K562 (cell line): ENCODE measurements around the gene WDR70. TPM values are rescaled to one million over a fixed set of nuclear protein-coding genes. Genes with fewer than 3 reads are reported as not detected.
A peak's percentile ranks its signal among the peaks of the same experiment; 100 is the strongest.

Experiments used
- CREM ChIP-seq: IDR thresholded peaks from 2 replicates; pipeline ENCODE4 v1.6.1; 2014; ENCODE audit warnings: antibody characterized with exemption, low read depth
- FOS ChIP-seq: IDR thresholded peaks from 3 replicates; pipeline ENCODE4 v1.6.1; 2011; ENCODE audit not compliant: insufficient read length; ENCODE audit errors: extremely low read depth
- HCFC1 ChIP-seq: IDR thresholded peaks from 2 replicates; pipeline ENCODE4 v1.6.1; 2012; ENCODE audit warnings: low read depth, low read length, improper control_type of control experiment
- MNT ChIP-seq, 2 experiments: fragments of 450-650 bp; conservative IDR thresholded peaks; 2 replicates each; pipeline ENCODE4 v1.6.1; 2017; ENCODE audit warnings: mild to moderate bottlenecking in 2 of 2, moderate library complexity in 2 of 2
- NFIC ChIP-seq: fragments of 450-650 bp; IDR thresholded peaks from 2 replicates; pipeline ENCODE4 v1.6.1; 2017; ENCODE audit warnings: mild to moderate bottlenecking, inconsistent platforms
- PTTG1 ChIP-seq: fragments of 450-650 bp; IDR thresholded peaks from 2 replicates; pipeline ENCODE4 v1.6.1; 2016; ENCODE audit warnings: low read depth, mild to moderate bottlenecking, missing genetic modification characterization, missing compliant biosample characterization
- TAF7 ChIP-seq: fragments of 450-650 bp; IDR thresholded peaks from 2 replicates; pipeline ENCODE4 v1.6.1; 2016; ENCODE audit warnings: missing genetic modification characterization, missing compliant biosample characterization
- ZNF12 ChIP-seq: sonication (generic); formaldehyde crosslinking; IDR thresholded peaks from 2 replicates; pipeline ENCODE4 v1.4.0; 2020; ENCODE audit warnings: mild to moderate bottlenecking, missing genetic modification reagents
- ZNF347 ChIP-seq: fragments of 450-650 bp; formaldehyde crosslinking; IDR thresholded peaks from 2 replicates; pipeline ENCODE4 v1.4.0; 2020; ENCODE audit warnings: low read depth, mild to moderate bottlenecking, moderate library complexity
- polyA plus RNA-seq, 8 experiments: library from polyadenylated mRNA; depleted of rRNA in 4 of 8; stranded (reverse) in 5 of 8; unstranded in 3 of 8; fragments of >200 nt; fragmentation: Nextera tagmentation in 2 of 8; fragmentation: Illumina TruSeq in 1 of 8; extraction: Ambion mirVana in 2 of 8; extraction: Trizol in 1 of 8; gene quantifications; 2 replicates each; pipeline versions ENCODE4 v1.2.1 to v1.2.3, GENCODE V29; 2011 to 2014; ENCODE audit warnings: inconsistent platforms in 1 of 8, missing spikeins in 1 of 8
- total RNA-seq, 7 experiments: library from RNA; depleted of rRNA in 6 of 7; stranded (reverse); fragments of >200 nt in 6 of 7; fragmentation: Illumina TruSeq in 2 of 7; extraction: Trizol in 2 of 7; gene quantifications; 2 replicates each; pipeline versions ENCODE4 v1.2.1 to v1.2.3, GENCODE V29; 2011 to 2021; ENCODE audit warnings: low replicate concordance in 1 of 7
- TF ChIP-seq, protein P1 (sequence below): fragments of 450-650 bp; IDR thresholded peaks from 2 replicates; pipeline ENCODE4 v1.6.1; 2016
- TF ChIP-seq, protein P2 (sequence below): sonication (generic); formaldehyde crosslinking; IDR thresholded peaks from 2 replicates; pipeline ENCODE4 v1.8.1; 2023; ENCODE audit warnings: mild to moderate bottlenecking, missing genetic modification reagents

The WDR70 gene
- total and polyA plus RNA-seq, 9 of the 15 experiments (the other 6 are each of a cell fraction or from before 2014, with no cell fraction given) = 16.8 to 46.6 (median 38.8) TPM

DNA sequence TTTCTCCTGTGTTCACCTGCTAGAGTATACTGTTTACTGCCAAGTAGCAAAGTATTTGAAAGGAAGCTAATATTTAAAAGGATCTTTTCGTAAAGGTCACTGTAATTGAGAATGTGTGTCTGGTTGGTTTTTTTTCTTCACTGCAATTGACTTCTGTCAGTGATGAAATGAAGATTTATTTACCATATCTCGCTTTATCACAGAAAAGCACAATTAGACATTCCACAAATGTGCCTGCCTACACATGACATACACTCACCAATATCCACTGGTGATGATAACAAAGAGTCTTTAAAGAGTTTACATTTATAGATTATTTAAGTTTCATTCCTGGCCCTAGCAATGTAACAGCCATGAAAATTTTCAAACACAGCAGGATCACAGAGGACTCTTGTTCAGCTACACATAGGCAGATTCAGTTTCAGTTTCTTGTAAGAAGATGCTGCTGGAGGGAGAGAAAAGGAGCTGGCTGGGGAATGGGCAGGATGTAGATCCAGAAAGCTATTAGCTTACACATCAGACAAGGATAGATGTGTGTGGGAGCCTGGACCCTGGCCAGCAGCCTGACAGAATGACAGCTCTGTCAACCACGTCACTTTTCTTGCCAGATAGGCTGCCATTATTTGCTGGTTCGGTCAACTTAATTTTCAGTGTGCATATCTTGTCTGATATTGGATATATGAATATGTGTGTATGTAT lies 356.7 kb downstream of the WDR70 start (continued):
- TF ChIP-seq CREM (0 out of 2 replicates have a peak, but pooled peaks have one; percentile 26), ZNF347 (CRISPR knock-in tag) (no peak), FOS (no peak), PTTG1 (tag) (no peak), ZNF12 (CRISPR knock-in tag) (no peak), TAF7 (no peak), NFIC (peak; percentile 71), MNT (conservative IDR thresholded peaks at IDR 0.05) (no peak), HCFC1 (no peak)
- TF ChIP-seq, protein P1, sequence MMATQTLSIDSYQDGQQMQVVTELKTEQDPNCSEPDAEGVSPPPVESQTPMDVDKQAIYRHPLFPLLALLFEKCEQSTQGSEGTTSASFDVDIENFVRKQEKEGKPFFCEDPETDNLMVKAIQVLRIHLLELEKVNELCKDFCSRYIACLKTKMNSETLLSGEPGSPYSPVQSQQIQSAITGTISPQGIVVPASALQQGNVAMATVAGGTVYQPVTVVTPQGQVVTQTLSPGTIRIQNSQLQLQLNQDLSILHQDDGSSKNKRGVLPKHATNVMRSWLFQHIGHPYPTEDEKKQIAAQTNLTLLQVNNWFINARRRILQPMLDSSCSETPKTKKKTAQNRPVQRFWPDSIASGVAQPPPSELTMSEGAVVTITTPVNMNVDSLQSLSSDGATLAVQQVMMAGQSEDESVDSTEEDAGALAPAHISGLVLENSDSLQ = peak; percentile 75
- TF ChIP-seq, protein P2, sequence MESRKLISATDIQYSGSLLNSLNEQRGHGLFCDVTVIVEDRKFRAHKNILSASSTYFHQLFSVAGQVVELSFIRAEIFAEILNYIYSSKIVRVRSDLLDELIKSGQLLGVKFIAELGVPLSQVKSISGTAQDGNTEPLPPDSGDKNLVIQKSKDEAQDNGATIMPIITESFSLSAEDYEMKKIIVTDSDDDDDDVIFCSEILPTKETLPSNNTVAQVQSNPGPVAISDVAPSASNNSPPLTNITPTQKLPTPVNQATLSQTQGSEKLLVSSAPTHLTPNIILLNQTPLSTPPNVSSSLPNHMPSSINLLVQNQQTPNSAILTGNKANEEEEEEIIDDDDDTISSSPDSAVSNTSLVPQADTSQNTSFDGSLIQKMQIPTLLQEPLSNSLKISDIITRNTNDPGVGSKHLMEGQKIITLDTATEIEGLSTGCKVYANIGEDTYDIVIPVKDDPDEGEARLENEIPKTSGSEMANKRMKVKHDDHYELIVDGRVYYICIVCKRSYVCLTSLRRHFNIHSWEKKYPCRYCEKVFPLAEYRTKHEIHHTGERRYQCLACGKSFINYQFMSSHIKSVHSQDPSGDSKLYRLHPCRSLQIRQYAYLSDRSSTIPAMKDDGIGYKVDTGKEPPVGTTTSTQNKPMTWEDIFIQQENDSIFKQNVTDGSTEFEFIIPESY = no peak
